NK-92 (cell line): ENCODE results near the gene CHST15.

Experiments used
- DNase-seq: peaks from one replicate; lab custom pipeline; 2025; ENCODE audit not compliant: unreplicated experiment; lab: John Stamatoyannopoulos, UW

Gene CHST15

GRCh38 chr10:124001391-124002148 lies 91.8 kb downstream of the CHST15 start:
- no peak for DNase-seq

GRCh38 chr10:124000792-124001201 lies 92.6 kb downstream of the CHST15 start:
- DNase-seq, result no peak

DNA sequence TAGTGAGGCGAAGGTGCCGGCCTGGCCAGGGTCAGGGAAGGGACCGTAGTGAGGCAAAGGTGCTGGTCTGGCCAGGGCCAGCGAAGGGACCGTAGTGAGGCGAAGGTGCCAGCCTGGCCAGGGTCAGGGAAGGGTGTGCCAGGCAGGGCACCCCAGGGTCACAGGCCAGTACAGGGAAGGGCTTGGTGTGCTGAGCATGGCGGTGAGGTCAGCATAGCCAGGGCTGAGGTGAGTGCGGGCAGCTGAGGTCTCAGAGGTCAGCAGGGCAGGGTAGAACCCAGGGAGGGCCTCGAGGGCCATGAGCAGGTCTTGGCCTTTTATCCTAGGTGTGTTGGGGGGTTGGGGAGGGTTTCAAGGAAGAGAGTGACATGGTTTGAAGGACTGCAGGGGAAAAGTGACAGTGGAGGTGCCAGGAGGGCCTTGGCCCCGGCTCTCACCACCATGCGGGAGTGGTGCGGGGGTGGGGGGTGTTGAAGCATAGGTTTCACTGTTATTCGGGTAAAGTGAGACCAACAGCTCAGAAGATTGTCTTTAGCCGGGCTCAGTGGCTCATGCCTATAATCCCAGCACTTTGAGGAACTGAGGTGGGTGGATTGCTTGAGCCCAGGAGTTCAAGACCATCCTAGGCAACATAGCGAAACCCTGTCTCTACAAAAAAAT lies 93.3 kb downstream of the CHST15 start:
- no peak for DNase-seq

DNA sequence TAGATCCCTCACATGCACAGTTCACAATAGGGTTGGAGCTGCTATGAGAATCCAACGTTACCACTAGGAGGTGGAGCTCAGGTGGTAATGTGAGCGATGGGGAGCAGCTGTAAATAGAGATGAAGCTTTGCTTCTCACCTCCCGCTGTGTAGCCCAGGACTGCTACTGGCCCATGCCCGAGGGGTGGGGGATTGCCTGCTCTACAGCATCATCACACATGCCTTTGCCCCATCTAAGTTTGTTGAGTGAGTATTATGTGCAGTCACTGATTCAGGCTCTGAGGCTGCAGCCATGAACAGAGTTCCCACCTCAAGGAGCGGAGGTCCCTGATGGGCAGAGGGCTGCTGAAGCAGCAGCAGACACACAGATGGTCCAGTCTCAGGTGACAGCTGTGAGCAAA lies 94.1 kb downstream of the CHST15 start:
- DNase-seq, result no peak

- DNase-seq, result no peak
Measured at GRCh38 chr10:123998197-123999141, 94.9 kb downstream of the CHST15 start.

- DNase-seq, result no peak
Measured at GRCh38 chr10:123997486-123998196, 95.8 kb downstream of the CHST15 start.

- no peak for DNase-seq
Measured at GRCh38 chr10:123997013-123997412, 96.4 kb downstream of the CHST15 start.

- no peak for DNase-seq
Measured at GRCh38 chr10:123996302-123996701, 97.1 kb downstream of the CHST15 start.

DNA sequence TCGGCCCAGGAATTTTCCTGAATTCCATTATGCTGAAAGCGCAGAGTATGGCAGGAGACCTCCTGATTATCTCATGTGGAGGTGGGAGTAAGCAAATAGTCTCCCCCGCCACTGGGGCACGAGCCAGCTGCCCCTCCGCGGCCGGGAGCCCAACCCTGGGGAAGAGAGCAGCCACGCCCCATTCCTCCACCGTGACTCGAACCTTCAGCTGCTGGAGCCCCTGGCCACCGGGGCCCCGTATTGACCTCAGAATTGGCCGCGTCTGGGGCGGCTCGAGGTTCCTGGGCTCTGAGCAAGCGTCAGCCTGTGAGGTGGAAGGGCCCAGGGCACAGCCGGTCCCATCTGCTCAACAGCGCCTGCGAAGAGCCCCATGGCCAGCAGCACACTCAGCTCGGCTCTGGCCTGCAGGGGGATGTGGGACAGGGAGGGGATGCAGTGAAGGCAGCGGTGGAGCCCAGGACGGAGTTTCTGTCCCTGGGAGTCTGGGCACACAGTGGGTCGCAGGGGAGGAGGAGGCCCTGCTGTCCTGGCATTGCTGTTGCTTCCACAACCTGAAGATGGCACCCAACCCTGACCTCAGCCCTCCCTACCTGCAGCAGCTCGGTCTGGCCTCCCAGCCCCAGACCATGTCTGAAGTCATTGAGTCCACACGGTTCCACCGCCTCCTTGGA lies 97.8 kb downstream of the CHST15 start:
- DNase-seq, result no peak

DNA sequence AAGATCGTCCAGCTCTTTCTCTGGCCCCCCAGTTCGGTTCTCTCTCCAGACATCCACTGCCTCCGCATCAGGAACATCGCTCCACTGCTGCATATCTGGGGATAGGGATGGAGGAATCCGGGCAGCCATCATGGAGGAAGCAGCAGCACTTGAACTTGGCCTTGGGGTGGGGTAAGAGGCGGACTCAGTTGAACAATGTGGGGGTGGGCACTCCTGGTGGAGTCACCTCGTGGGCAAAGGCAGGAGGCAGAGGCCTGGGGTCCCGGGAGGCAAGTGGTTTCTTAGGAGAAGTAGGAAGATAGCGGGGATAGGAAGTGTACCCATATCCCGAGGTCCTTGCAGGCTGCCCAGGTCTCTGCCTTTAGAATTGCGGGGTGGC lies 98.3 kb downstream of the CHST15 start:
- DNase-seq, result no peak

DNA sequence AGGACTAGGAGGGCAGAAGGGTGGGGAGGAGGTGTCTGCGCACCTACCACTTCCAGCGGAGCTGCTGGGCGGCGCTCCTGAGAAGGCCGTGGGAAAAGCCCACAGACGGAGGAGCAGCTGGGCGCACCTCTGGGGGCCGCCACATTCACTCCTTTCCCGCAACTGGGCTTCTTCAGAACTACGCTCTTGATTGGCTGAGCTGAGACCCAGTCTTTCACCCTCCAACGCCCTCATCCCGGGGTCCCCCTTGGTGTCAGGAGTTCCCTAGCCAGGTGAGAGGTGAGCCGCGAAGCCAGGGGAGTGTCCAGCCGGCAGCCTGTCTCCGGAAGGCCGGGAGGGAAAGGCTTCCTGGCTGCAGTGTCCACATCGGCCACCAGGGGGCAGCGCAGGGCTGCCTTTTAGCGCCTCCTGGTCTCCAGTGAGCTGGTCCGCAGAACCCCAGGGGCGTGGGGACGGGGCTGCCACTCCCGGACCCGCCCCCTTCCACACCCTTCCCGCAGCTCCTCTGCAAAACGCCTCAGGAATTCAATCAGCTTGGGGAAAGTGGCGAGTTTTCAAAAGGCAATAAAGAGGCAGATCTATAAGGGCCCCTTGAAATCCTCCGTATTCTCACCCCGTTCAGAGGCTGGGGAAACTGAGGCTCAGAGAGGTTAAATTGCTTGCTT lies 98.8 kb downstream of the CHST15 start:
- no peak for DNase-seq

DNA sequence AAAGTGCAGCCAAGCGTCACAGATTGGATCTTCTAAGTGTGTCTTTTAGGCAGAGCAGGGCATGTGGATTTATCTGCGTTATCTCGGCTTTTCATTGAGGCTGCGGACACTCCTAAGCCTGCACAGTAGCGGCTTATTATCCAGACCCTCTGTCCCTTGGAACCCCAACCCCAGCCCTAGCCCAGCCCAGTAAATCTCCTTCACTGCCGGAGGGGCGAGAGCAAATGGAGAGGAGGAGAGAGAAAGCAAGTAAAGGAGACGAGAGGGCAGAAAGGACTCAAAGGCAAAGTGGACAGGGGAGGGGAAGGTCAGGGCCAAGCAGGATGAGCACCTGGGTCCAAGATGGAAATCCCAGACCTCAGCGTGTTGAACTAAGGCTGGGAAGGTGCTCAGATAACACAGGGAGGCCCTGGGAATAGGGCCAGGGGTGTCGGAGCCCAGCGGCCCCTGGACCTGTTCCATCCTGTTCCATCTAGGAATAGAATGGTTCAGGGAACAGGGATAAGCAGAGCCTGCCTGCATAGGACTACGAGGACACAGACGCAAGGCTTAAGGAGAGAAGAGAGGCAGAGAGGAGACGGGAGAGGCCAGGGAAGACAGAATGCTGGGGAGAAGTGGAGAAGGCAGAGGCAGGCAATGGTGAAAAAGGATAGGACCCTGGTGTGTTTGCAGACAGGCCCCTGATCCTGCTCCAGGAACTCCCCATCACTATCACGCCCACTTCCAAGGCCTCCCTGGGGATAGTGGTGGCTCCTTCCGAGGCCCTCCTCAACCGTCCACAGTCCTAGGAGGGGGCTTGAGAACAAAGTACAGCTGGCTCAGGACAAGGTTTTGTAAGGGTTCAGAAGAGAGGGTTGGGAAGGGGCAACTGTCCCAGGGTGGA lies 99.6 kb downstream of the CHST15 start:
- DNase-seq, result no peak

GRCh38 chr10:123991611-123992570 lies 101.5 kb downstream of the CHST15 start:
- DNase-seq, result no peak

- DNase-seq, result no peak
Measured at GRCh38 chr10:123990889-123991288, 102.5 kb downstream of the CHST15 start.

DNA sequence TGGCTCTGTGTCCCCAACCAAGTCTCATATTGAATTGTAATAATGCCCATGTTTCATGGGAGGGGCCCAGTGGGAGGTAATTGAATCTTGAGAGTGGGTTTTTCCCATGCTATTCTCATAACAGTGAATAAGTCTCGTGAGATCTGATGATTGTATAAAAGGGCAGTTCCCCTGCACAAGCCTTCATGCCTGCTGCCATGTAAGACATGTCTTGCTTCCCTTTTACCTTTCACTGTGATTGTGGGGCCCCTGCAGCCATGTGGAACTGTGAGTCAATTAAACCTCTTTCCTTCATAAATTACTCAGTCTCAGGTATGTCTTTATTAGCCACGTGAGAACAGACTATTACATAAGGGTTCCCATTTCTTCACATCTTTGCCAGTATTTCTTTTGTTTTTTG lies 104.7 kb downstream of the CHST15 start:
- DNase-seq, result no peak

GRCh38 chr10:123986736-123987135 lies 106.7 kb downstream of the CHST15 start:
- DNase-seq, result no peak

DNA sequence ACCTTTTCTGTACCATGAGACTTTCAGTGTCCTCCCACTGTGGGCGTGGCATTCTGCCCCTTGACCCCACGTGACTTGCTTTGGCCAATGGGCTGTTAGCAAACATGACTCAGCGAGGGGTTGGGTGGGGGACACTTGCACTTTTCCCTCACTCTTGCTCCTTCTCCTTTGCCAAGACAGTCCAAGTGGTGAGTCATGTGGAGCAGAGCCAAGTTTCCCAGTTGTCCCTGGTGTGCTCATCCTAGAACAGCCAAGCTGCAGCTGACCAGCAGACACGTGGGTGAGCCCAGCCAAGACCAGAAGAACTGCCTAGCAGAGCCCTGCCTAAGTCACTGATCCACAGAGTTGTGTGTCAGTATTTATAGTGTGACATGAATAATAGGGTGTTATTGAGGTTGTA lies 119.0 kb downstream of the CHST15 start:
- no peak for DNase-seq
